Lung (tissue), 12 donors: ENCODE measurements around the gene KRTAP12-3. TPM values are rescaled to one million over a fixed set of nuclear protein-coding genes. Genes with fewer than 3 reads are reported as not detected.
"Not testable (repeated sequence)": the region's sequence is repeated elsewhere in the genome, so short reads cannot be mapped to it uniquely, and the experiment has no call there.

Experiments
- ATAC-seq: fragments of 200-7000 bp; cut with Tn5 transposase; one replicate; pipeline ENCODE4 v1.9.1; 2020; ENCODE audit warnings: moderate number of reproducible peaks; ENCODE audit not compliant: insufficient read depth, low FRiP score
- DNase-seq, 3 donors: peaks; one replicate each; pipeline ENCODE4 v3.0.0-alpha.2; 2013 to 2017
- H3K27ac ChIP-seq, 2 donors: one replicate each; pipeline ENCODE4 v1.5.1; 2013; ENCODE audit warnings: mild to moderate bottlenecking in 2 of 2, moderate library complexity in 2 of 2, control low read depth in 1 of 2, inconsistent platforms in 1 of 2, low read depth in 1 of 2, low read length in 1 of 2
- H3K27me3 ChIP-seq, 3 donors: one replicate each; pipeline ENCODE4 v1.5.1; 2013; ENCODE audit warnings: low read length in 2 of 3; ENCODE audit not compliant: control insufficient read depth in 3 of 3, insufficient read depth in 3 of 3
- H3K36me3 ChIP-seq, 4 donors: one replicate each; pipeline ENCODE4 v1.5.1; 2013; ENCODE audit warnings: low read length in 4 of 4, mild to moderate bottlenecking in 1 of 4, moderate library complexity in 1 of 4; ENCODE audit not compliant: control insufficient read depth in 4 of 4, insufficient read depth in 4 of 4
- H3K4me1 ChIP-seq, 5 donors: one replicate each; pipeline ENCODE4 v1.5.1; 2013; ENCODE audit warnings: low read length in 5 of 5, mild to moderate bottlenecking in 2 of 5, moderate library complexity in 1 of 5; ENCODE audit not compliant: control insufficient read depth in 5 of 5, insufficient read depth in 5 of 5
- H3K4me3 ChIP-seq: one replicate; pipeline ENCODE4 v1.5.1; 2013; ENCODE audit warnings: mild to moderate bottlenecking, control low read depth, moderate library complexity
- H3K9ac ChIP-seq, 2 donors: one replicate each; pipeline ENCODE4 v1.5.1; 2013; ENCODE audit warnings: low read length in 2 of 2, control low read depth in 1 of 2; ENCODE audit not compliant: insufficient read depth in 1 of 2
- H3K9me3 ChIP-seq, 4 donors: one replicate each; pipeline ENCODE4 v1.5.1; 2013; ENCODE audit warnings: low read length in 3 of 4, mild to moderate bottlenecking in 1 of 4, moderate library complexity in 1 of 4; ENCODE audit not compliant: control insufficient read depth in 4 of 4, insufficient read depth in 3 of 4
- CTCF ChIP-seq: IDR thresholded peaks from 2 replicates; pipeline ENCODE4 v1.5.1; 2012; ENCODE audit warnings: mild to moderate bottlenecking; ENCODE audit errors: control extremely low read depth, extremely low read depth
- WGBS, 2 donors: extraction: QIAGEN DNeasy Blood & Tissue Kit; methylation state at CpG; one replicate each; pipeline ENCODE4 v1.1.7; 2013; 5-methylcytosine and 5-hydroxymethylcytosine counted together
- polyA plus RNA-seq, 2 donors: library from polyadenylated mRNA; stranded (reverse); fragments of 200-250 nt; gene quantifications; one replicate each; pipeline ENCODE4 v1.2.1, GENCODE V29; 2013
- total RNA-seq, 2 donors: library from RNA; depleted of rRNA in 1 of 2; stranded (reverse); fragments of >200 nt in 1 of 2; gene quantifications; one replicate each; pipeline ENCODE4 v1.2.1, GENCODE V29; 2014 to 2021
- donor health status: control.
- donor health status: control.
- donor health status: Bipolar disorder and iron deficiency.
- donor health status: healthy.
- donor health status: DM: yes; HTN: yes; CAD: no.

KRTAP12-3 gene
- total and polyA plus RNA-seq, 4 donors, result not detected

GRCh38 chr21:44686843-44687561 lies 29.3 kb downstream of the KRTAP12-3 start:
- Histone ChIP-seq H3K36me3 (no peaks in the 10 kb centered on the region), H3K4me3 (no peak overlapping the region), H3K27ac (no peak overlapping the region), H3K27me3 (peaks cover 0 to 18% (median 10%) of the 10 kb centered on the region in 3 donors), H3K9ac (no peak overlapping the region), H3K4me1 (no peaks in the 10 kb centered on the region), H3K9me3 (peaks cover 0 to 4% (median 0%) of the 10 kb centered on the region in 4 donors)
- ATAC-seq (no peak), DNase-seq (no peak)
- TF ChIP-seq CTCF, result no peak
- 72 to 83% methylated on average over 25 of the region's 25 CpGs for WGBS, 2 donors

- Histone ChIP-seq H3K36me3 (no peaks in the 10 kb centered on the region), H3K27ac (no peak overlapping the region), H3K9ac (no peak overlapping the region), H3K27me3 (peaks cover 0 to 18% (median 10%) of the 10 kb centered on the region in 3 donors), H3K9me3 (peaks cover 0 to 4% (median 0%) of the 10 kb centered on the region in 4 donors), H3K4me1 (no peaks in the 10 kb centered on the region), H3K4me3 (no peak overlapping the region)
- TF ChIP-seq CTCF, result no peak
- 62 to 75% methylated on average over 11 of the region's 11 CpGs for WGBS, 2 donors
- no peak for DNase-seq
- ATAC-seq, result no peak
Observed at GRCh38 chr21:44687671-44688070, 29.9 kb downstream of the KRTAP12-3 start.

- ATAC-seq, DNase-seq, H3K4me1 ChIP-seq, H3K9ac ChIP-seq, H3K4me3 ChIP-seq, H3K9me3 ChIP-seq, H3K27ac ChIP-seq, H3K36me3 ChIP-seq: not testable (repeated sequence)
- H3K27me3 ChIP-seq, result peaks cover 0 to 18% (median 10%) of the 10 kb centered on the region in 3 donors
- 82 to 91% methylated on average over 3 of the region's 3 CpGs for WGBS, 2 donors
Observed at GRCh38 chr21:44689740-44690139, 32.0 kb downstream of the KRTAP12-3 start.

GRCh38 chr21:44691686-44692085 lies 34.0 kb downstream of the KRTAP12-3 start:
- Histone ChIP-seq H3K36me3 (no peaks in the 10 kb centered on the region), H3K9me3 (peaks cover 0 to 5% (median 3%) of the 10 kb centered on the region in 4 donors), H3K4me1 (no peaks in the 10 kb centered on the region), H3K27ac (no peak overlapping the region), H3K9ac (no peak overlapping the region), H3K27me3 (peaks cover 0 to 18% (median 7%) of the 10 kb centered on the region in 3 donors), H3K4me3 (no peak overlapping the region)
- DNase-seq, result no peak
- ATAC-seq, result no peak
- WGBS, 2 donors, result 80 to 83% methylated on average over 2 of the region's 2 CpGs
- TF ChIP-seq CTCF, result no peak
